Left renal cortex interstitium (tissue), 4 donors: Measurements from ENCODE around the gene CEP295NL. TPM values are rescaled to one million over a fixed set of nuclear protein-coding genes. Genes with fewer than 3 reads are reported as not detected.
A peak's percentile ranks its signal among the peaks of the same experiment; 100 is the strongest.
"Not testable (repeated sequence)": the region's sequence is repeated elsewhere in the genome, so short reads cannot be mapped to it uniquely, and the experiment has no call there.

Experiments used
- DNase-seq, 4 donors: peaks; one replicate each; pipeline ENCODE4 v3.0.0-alpha.2; 2013; ENCODE audit warnings: low read depth in 4 of 4, low spot score in 2 of 4, missing footprints in 1 of 4
- polyA plus RNA-seq, 4 donors: library from polyadenylated mRNA; unstranded; fragments of 120-200 nt; gene quantifications; one replicate each; pipeline ENCODE4 v1.2.1, GENCODE V29; 2013; ENCODE audit not compliant: insufficient read length in 4 of 4

The CEP295NL gene
- polyA plus RNA-seq, 4 donors: 0.08 to 1.1 (median 0.54) TPM; not detected in 1

DNA sequence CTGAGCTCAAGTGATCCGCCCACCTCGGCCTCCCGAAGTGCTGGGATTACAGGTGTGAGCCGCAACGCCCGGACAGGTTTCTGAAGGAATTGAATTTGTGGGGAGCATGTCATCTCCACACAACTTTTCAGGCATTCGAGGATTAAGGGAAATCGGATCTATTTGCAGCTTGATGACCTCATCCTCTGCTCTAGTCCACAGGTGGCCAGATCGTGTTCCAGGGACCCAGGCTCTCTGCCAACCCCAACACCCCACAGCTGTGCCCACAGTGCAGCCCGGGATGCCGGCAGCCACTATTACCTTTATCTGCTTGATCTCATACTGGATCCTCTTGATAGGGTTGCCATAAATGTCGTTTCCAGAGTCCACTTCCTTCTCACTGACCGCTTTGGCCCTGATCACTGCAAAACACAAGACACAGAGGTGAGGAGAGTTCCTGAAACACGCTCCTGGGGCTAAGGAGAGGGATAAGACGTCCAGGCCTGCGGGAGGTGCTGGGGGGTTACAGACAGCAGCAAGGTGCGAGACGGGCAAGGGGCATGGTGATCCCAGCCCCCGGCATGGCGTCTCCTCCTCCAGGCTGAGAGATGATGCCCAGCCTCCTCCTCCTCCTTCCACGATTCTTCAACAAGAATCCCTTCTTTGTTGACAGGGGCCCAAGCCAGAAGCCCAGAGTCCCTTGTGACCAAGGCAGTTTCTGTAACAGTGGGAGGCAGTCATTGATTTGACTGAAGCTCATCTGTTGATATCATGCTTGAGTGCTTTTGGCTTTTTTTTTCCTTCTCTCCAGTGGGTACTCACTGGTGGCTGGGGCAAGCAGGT is 29.3 kb downstream of the CEP295NL start:
- DNase-seq: no peak

DNA sequence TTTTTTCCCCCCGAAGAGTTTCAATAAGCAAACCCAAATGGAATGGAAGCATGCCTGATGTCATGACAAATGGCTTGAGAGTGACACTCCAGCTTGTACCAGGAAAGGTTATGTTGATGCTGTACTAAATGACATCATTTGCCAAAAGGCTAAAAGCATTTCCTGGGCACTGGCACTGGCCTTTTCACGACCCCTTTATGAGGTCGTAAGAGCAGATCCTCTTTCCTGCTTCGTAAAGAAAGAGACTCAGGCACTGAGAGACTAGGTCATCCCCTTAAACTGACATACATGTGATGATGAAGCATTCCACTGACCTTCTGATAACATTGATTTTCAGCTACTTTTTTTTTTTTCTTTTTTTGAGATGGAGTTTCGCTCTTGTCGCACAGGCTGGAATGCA is 30.5 kb downstream of the CEP295NL start:
- no peak for DNase-seq

DNA sequence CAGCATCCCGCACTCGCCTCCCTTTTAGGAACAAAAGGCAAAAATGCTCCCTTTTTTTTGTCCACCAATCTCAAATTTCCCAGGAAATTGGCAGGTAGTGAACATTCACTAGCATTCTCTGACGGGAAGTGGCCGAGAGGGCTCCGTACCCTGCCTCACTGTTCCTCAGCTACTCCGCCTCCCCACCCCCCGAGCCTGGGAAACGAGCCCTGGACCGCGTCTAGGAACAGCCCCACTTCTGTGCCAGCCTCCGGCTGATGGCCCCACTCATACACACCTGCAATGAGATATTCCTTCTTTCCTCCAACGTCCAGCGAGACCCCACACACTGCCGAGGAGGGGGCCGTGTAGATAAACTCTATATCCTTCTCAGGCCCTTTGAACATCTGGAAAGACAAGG is 32.4 kb downstream of the CEP295NL start:
- no peak for DNase-seq

DNA sequence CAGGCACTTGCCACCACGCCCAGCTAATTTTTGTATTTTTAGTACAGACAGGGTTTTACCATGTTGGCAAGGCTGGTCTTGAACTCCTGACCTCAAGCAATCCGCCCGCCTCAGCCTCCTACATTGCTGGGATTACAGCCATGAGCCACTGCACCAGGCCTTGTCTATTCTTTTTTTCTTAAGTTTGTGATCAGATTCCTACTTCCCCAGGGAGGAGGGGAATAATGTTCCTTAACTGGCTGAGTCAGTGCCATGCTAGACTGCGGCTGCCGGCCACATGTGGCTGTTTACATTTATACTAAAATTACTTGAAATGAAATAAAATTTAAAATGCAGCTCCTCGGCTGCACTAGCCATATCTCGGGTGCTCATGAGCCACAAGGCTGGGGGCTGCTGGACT is 34.6 kb downstream of the CEP295NL start:
- DNase-seq: no peak

DNA sequence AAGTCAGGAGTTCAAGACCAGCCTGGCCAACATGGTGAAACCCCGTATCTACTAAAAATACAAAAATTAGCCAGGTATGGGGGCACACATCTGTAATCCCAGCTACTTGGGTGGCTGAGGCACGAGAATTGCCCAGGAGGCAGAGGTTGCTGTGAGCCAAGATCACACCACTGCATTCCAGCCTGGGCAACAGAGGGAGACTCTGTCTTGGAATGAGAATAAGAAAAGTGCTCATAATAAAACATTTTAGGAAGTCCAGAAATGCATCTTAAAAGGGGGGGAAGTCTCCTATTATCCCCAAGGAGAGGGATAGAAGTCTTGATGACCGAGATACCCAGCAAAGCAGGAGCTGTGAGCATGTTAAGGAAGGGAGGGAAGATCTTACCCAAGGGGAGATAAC is 36.0 kb downstream of the CEP295NL start:
- DNase-seq: not testable (repeated sequence)

DNA sequence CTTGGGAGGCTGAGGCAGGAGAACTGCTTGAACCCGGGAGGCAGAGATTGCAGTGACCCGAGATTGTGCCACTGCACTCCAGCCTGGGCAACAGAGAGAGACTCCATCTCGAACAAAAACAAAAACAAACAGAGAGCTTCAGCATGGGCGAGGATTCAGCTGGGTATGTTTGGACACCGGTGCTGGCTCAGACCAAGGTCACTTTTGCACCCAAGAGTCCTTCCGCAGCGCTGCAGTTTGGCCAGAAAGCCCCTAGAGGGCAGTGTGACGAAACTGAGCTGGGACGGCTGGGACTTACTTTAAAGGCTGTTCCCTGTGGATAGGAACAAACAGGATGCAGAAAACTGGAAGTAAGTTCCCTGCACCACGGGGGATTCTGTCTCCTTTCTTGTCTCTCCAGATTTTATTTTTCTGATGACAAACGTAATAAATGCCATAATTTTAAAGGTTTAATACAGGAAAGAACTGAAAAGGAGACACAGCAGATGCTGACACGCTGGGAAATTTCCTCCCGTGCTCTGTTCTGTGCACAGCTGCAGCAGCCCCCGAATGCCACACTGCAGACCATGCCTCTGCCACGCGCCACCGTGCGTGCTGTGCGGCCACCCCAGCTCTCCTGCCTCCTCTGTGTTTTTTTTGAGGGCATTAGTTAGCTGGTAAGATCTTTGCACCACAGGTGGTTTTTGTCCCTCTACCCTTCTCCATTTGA is 37.2 kb downstream of the CEP295NL start:
- peak in 1 of 4 donors; percentile 78 for DNase-seq

DNA sequence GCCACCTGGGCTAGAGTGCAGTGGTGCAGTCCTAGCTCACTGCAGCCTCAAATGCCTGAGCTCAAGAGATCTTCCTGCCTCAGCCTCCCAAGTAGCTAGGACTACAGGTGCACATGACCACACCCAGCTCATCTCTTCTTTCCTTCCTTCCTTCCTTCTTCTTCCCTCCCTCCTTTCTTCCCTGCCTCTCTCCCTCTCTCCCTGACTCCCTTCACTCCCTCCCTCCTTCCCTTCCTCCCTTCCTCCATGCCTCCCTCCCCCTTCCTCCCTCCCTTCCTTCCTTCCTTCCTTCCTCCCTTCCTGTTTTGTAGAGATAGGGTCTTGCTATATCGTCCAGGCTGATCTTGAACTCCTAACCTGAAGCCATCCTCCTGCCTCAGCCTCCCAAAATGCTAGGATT is 38.9 kb downstream of the CEP295NL start:
- no peak for DNase-seq

DNA sequence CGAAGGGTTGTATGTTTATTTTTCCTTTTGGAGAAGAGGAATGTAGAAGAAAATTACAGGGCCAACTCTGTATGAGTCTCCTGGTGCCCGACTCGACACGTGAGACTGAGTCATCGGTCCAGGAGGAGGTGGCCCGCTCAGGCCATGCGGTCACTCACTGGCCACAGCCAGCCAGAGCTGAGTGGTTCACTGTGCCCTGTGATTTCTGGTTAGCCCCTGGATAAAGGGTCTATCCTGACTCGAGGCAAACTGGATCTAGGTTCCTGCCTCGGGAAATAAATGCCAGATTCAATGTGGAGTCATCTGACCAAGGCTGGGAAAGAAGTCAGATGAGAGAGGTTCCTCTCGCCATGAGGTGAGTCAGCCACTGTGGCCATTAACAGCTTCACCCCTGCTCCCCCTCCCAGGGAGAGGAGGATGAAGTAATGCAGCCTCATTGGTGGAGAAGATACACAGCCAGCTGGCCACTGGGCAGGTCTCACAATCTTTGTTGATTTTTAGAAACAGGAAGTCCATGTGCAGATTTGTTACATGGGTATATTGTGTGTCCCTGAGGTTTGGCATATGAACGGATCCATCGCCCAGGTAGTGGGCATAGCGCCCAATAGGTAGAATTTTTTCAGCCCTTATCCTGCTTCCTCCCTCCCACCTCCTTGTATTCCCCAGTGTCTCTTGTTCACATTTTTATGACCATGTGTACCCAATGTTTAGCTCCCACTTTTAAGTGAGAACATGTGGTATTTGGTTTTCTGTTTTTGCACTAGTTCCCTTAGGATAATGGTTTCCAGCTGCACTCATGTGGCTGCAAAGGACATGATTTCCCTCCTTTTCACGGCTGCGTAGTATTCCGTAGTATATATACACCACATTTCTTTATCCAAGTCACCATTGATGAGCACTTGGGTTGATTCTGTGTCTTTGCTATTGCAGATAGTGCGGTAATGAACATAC is 40.7 kb downstream of the CEP295NL start:
- no peak for DNase-seq

DNA sequence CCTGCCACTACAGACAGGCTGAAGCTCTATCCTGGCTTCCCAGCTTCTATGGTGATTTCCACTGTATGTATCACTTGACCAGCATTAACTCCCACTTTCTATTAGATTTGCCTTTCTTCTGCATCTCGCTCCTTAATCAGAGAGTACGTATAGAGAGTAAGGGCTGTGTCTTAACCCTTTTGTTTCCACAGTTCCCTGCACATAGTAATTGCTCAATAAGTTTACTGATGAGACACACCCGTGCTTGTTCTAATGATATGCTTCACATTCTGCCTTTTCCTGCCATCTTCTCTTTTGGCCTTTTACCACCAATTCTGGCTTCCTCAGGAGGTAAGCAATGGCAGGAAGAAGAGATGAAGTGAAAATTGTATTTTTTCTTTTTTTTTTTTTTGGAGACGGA is 41.8 kb downstream of the CEP295NL start:
- DNase-seq: no peak

DNA sequence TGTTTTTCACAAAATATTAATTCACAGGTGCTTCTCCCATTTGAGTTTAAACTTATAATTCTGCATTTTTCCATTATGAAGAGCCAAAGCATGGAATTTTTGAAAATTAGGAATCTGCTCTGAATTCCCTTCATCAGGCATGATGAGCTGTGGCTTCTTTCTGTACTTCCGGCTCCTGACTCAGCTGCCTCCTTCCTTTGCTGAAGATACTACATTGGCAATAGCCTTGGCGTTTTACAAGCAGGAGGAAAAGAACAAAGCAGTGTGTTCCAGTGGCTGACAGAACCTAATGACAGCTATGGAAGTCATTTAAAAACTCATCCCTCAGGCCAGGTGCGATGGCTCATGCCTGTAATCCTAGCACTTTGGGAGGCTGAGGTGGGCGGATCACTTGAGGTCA is 44.0 kb downstream of the CEP295NL start:
- no peak for DNase-seq

DNA sequence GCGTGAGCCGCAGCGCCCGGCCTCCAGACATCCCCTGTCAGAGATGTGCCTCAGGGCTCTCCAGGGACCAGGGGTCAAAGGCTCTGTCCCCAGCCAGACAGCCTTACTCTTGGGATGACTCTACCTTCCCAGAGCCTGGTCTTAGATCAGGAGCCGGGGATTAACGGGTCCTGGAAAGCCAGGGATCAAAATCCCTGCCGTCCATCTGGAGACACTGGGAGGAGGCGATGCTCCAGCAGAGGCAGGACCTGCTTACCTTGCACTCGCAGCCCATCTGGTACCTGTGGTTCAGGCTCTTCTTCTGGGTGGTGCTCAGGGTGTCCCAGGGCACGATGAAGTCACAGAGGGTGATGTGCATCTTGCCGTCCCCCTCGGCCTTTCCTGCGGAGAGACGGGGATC is 45.7 kb downstream of the CEP295NL start:
- no peak for DNase-seq

DNA sequence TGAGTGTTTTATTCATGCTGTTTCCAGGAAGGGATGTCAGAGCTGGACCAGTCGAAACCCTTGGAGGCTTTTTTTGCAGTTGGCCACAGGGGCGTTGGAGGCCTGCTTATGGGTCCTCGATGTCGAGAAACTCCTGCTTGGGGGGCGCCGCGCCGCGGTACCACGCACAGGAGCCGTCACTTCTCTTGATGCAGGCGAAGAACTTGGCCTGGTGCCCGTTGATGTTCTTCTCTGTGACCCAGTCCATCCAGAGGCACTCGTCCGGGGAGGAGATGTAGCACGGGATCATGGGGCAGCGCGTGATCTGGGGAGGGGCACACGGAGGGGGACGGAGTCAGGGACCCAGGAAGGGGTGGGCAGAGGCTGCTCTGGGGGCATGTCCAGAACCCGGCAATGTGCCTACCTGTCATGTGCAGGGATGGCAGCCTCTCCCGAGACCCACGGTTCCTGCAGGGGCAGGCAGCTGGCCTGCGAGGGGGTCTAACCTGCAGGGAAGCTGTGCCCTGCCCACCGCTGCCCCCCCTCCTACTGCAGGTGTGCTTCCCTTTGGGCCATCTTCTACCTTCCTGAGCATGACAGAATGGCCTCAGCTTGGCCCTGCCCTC is 47.3 kb downstream of the CEP295NL start:
- DNase-seq: no peak

DNA sequence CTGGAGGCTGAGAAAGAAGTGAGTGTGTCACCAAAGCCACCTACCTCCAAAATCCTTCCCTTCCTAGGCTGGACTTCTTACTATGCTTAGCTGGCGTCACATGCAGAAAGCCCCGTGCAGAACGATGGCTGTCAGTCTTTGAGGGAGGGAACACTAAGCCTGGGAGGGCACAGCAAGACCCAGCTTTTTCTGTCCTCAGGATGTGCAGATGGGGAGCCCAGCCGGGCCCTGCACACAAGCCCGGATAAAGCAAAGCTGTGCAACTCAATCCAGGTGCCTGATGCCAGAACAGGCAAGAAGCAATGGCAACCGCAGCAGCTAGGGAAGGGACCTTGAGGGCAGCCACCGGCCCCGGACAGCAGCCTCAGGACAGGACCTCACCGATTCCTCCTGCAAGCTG is 48.5 kb downstream of the CEP295NL start:
- no peak for DNase-seq

DNA sequence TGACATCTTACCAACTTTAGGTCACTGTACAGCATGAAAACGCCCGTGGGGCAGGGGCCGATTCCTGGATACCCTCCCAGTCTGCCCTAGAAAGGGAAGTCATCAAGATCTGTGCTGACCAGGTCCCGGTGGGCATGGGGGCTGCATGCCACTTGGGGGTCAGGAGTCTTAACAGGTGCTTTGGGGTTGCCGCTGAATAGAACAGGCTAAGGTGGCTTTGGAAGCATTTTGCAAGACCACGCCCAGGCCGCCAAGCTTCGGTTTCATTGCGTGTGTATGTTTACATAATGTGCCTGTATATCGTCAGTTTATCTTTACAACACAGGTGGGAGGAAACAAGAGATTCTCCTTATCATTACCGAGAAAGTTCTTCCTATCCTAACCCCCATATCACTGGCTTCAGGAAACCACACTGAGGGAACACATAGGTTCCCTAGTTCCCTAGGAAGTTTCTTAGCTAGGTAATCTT is 49.0 kb downstream of the CEP295NL start:
- no peak for DNase-seq

DNA sequence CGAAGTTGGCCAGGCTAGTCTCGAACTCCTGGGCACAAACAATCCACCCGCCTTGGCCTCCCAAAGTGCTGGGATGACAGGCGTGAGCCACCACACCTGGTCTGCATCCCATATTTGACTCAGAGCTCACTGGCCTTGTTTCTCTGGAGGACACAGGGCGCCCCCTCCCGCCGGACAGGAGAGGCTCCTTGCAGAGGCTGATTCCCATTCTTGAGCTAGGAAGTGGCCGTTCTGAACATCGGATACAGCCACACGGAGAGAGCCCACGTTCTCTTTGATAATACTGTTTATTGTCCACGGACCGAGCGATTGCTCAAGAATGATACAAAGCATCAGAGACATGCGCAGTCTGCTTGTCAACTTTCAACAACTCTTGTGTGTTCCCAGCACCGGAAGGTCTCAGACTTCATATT is 50.3 kb downstream of the CEP295NL start:
- no peak for DNase-seq

DNA sequence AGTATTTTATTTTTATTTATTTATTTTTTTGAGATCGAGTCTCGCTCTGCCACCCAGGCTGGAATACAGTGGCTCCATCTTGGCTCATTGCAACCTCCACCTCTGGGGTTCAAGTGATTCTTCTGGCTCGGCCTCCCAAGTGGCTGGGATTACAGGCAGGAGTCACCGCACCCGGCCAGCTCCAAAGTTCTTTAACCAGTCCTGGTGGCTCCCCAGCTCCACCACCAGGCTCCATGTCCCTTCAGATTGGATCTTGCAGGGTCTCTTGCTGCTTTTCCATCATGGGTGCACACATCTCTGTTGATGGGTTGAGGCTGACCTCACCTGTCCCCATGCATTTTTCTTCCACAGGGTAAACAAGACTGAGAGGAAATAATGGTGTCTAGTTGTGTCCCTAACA is 54.0 kb downstream of the CEP295NL start:
- no peak for DNase-seq

DNA sequence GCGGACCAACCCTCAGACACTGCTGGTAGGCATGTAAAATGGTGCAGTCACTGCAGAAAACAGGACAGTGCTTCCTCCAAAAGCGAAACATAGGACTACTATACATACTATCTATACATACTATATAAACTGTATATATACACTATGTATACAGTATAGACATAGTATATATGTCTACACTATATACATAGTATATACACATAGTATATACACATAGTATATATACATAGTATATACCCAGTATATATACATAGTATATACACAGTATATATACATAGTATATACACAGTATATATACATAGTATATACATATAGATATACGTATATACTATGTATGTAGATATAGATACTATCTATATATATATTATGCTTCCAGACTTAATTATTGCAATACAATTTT is 55.9 kb downstream of the CEP295NL start:
- no peak for DNase-seq

DNA sequence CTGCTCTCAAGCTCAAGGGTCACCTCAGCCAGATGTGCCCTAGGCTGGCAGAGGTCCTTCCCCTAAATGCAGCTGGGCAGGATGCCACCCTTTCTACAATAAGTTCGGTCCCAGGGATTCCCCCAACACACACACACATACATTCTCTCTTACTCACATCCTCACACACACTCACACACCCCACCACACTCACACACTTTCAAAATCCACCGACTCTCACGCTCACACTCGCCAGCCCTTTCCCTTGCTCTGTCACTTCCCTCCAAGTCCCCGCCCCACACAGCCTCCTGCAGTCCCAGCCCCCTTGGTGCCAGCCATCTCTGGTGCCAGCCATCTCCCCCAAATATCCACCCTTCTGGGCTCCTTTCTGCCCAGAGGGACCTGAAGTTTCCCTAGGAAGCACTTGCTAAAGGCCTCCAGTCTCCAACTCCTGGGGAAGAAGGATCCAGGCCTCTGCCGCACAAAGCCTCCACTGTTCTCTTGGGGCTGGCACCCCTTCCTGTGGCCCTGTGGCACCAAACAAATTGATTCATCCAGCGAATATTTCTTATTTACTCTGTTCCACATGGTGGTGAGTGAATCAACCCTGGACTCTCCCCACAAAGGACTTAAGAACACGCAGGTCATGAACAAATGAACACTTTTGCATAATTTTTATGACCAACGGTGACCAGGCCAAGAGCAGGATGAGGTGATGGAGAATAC is 58.5 kb downstream of the CEP295NL start:
- no peak for DNase-seq

DNA sequence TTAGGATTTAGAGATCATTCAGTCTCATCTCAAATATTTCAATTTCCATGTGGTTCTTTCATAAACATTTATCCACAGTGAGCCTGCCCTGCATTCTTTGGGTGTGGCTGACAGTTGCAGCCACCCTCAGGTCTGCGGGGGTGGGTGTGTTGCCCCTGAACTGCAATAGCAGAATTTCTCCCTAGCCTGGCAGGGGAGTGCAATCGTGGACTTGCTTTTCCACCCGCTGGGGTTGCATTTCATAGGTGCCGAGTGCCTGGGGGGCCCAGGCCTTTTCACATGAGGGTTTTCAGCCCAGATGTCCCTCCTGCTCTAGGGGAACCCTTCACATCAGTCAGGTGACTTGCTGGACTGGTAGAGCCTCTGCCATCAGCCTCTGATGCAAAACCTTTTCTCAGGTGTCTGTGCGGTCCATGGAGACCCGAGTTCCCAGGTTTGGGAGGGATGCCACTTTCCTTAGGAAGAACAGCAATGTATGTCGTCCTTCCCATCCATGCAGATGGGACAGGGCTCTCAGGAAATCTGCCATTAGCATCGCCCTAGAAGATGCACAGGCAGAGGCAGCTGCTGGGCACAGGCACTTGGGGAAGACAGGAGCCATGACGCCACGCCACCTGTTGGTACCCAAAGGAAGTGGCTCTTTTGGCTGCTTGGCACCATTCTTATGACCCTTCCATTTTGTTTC is 60.0 kb downstream of the CEP295NL start:
- DNase-seq: no peak
